Hippocampal formation (tissue), 2 donors: ENCODE data around the gene FTSJ3.
A peak's percentile ranks its signal among the peaks of the same experiment; 100 is the strongest.

Experiments used
- DNase-seq, 2 donors: peaks; one replicate each; lab custom pipeline; 2025; lab: John Stamatoyannopoulos, UW

Gene FTSJ3

DNA sequence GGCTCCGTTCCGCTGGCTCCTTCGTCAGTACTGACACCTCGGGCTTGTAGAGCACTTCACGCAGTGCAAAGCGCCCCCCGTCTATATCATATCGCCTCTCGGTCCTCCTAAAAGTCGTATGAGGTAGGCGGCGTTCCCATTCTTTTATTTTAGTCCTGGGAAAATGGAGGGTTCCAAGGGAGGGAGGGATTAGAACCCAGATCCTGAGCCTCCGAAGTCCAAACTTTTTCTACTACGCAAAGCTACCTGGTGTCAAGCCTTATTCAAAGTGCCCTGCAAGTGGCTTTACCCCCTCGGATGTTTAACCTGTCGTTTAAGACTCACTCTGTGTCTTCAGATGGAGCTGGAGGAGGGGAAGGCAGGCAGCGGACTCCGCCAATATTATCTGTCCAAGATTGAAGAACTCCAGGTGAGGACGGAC is 348 bp upstream of the FTSJ3 start:
- no peak for DNase-seq

DNA sequence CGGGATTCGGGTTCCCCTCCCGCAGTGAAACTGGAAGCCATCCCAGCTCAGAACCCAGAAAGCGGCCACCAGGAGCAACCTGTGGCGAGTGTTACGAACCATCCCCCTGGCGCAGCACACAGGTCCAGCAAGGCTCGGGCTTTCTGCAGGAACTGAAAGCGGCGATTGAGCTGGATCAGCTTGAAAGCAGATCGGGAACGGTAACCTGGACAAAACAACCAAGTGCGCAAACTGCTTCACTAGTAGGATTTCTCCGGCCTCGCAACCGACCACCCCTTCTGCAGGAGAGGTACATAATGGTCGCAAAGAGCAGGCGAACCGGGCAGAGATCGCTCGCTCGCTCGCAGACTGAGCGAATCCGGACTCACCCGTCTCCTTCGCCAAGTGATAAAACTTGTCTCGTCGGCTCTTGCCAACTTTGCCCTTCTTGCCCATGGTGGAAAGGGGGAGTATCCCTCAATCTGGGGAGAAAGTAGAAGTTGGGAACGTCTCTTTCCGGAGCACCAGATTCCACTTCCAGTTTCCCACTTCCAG is 928 bp downstream of the FTSJ3 start:
- DNase-seq = no peak

DNA sequence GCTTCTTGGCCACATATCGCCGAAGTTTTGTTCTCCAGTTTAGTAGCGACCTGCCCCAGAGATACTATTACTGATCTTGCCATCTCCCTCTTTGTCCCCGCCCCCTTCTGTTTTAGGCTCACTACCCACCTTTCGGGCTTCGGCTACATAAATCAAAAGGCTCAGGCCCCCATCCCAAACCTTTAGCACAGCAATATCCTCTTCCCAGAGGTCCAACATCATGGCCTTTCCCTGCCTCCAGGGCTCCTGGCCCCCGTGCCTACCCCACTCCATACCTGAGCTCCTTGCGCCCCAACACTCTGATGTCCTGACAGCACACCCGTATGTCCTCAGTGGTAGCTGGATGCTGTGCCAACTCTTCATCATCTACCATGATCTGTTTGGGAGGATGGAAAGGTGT is 3.1 kb downstream of the FTSJ3 start:
- DNase-seq = no peak

DNA sequence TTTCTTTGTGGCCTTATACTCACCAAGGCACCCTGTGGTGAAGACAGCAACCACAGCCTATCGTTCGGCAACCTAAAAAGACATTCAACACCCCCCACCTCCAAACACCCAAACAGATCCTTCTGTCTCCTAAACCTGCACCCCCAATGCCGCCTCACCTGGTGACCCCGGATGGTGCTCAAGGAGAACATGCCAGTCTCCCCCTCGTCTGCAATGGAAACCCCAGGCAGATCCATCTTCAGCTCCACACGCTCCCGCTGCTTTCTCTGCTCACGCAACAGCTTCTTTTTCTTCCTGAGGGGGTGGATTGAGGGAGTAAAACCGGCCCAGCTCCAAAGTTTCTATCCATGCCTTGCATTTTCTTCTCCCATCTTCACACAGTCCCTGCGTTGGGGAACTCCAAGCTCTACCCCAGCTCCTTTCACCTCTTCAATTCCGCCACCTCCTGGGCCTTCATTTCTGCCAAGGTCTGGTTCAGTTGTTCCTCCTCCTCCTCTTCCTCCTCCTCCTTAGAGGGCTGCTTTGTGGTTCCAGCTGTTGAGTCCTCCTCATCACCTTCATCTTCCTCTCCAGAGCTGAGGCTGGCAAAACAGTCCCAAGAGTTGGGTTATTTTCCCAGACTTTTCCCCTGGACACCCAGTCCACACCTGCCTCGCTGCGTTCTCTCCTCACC is 3.7 kb downstream of the FTSJ3 start:
- no peak for DNase-seq

DNA sequence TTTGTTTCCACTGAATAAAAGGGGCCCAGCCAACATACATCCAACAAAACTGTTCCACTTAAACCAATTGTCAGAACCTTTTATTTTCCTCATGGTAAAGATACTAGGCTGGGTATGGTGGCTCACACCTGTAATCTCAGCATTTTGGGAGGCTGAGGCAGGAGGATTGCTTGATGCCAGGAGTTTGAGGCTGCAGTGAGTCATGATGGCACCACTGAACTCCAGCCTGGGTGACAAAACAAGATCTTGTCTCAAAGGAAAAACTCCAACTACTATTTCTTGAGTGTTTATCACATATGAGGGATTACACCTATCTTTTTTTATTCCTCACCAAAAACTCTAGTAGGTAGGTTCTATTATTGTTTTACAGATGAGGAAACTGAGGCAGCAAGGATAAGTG is 4.9 kb downstream of the FTSJ3 start:
- no peak for DNase-seq

DNA sequence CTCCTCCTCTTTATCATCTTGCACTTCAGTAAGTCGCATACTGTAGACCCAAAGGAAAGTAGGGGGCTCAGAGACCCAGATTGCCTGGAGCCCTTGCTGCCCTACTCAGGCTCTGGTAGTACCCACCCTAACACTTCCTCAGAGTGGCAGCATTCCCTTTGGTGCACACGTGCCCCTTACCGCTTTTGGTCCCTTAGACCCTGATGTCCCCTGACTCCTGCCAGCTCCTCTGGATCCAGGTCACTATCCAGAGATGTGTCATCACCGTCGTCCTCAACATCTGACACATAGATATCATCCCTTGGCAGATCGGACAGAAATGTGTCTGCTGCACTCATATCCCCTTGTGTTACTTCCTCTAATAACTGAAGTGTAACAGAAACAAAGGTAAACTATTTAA is 5.7 kb downstream of the FTSJ3 start:
- no peak for DNase-seq

DNA sequence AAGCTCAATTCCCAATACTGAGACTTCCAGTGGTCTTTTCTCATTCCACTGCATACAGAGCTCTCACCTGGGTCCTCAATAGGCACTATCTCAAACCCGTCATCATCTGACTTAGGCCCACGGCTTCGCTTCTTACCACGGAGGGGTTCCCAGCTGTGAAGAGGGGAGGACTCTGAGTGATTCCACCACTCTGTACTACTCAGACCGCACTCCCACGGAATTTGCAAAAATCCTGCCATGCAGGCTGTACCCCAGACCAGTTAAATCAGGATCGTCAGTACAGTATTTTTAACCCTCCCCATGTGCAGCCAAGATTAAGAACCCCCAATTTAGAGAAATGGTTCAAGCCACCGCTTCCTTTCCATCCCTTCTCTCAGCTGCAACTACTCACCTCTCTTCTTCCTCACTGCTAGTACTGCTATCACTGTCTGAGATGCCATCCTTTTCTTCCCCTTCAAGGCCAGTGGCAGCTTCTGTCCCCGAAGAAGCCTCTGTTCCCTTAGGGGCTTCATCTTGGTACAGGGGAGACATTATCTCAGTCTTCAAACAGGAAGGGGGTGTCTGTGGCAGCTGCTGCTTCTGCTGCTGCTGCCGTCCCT is 6.4 kb downstream of the FTSJ3 start:
- no peak for DNase-seq

DNA sequence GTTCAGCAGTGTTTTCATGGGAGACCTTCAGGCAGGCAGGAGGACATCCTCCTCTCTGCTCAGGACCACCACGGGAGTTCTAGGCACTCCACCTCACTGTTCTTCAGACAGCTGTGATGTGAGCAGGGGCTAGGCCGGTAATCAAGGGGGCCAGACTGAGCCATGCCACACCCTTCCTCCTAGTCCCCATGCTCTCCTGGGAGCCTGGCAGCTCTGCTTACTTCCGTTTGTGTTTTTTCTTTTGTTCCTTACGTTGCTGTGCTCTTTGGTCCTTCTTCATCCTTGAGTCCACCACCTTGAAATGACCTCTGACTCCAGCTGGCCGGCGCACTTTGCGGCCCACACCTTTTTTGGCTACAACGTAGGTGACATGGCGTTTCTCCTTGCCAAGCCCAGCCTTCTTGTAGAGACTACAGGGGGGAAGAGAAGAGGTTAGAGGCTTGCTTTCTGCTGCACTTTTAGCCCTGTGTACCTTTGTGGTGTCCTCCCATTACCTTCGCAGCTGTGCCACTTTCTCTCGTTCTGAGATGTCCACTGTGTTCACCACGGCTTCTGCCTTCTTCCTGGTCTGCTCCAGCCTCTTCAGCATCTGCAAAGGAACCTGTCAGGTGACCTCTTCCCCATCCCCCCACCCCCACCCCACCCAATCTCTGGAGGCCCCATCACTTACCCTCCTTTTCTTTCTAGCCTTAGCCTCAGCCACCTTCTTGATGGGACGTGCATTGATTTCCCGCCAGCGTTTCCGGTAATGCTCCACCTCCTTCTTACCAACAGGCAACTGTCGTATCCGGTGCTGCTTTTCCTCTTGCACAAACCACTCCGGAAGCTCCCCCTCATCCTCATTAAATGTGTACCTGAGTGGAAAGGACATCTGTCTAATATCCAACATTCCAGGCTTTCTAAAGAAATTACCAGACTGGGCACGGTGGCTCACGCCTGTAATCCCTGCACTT is 7.6 kb downstream of the FTSJ3 start:
- no peak for DNase-seq

DNA sequence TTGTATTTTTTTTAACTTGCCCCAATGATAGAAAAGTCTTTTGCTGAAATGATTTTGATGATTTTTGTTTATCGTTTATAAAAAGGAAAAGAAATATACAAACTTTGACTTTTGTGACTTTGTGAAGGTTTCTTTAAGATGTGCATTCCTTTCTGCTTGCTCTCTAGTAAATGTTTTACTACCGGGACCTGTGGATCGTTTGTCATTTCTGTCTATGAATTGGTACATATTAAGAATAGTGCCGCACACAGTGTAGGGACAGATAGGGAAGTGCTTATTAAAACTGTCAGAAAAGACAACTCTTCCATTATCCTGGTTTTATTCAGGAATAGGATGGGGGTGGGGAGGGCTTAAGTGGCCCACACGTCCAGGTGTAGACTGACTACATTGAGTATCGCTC is 8.3 kb downstream of the FTSJ3 start:
- no peak for DNase-seq

DNA sequence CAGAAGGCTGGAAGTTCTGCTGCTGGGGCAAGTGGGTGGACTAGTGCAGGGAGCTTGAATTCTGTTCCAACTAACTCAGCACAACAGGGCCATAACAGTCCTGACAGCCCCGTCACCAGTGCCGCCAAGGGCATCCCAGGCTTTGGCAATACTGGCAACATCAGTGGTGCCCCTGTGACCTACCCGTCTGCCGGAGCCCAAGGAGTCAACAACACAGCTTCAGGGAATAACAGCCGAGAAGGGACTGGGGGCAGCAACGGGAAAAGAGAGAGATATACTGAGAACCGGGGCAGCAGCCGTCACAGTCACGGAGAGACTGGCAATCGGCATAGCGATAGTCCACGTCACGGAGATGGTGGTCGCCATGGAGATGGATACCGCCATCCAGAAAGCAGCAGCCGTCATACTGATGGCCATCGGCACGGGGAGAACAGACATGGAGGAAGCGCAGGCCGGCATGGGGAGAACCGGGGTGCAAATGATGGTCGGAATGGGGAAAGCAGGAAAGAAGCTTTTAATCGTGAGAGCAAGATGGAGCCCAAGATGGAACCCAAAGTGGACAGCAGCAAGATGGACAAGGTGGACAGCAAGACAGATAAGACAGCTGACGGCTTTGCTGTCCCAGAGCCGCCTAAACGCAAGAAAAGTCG is 9.6 kb downstream of the FTSJ3 start:
- no peak for DNase-seq

DNA sequence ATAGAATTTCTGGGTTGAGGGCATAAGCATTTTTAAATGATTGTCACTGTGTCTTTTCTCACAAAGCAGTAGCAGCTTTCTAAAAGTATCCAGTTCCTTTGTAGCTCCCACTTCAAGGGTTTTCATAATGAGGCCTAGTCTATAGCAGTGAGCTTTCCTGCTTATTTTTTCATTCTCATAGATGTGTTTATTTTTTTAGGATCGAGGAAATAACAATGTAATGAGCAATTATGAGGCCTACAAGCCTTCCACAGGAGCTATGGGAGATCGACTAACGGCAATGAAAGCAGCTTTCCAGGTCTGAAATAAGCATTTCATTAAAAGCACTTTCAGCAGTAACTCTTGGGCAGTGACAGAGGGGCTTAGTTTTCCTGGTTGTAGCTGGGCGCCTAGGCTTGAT is 10.8 kb downstream of the FTSJ3 start:
- no peak for DNase-seq

DNA sequence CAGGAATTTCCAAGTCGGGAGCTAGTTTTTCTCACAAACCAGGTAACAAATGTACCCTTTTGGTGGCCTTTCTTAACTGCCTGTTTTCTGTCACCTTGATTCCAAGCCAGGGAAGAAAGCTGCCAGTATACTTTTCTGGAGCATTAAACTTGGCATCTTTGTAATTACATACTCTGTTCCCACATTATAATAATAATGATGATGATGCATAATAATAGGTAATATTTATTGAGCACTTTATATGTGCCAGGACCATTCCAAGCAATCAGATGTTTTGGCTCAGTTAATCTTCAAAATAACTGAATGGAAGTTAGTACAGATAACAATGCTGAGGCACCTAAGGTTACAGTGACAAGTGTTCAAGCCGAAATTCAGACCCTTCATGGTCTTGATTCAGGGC is 11.3 kb downstream of the FTSJ3 start:
- DNase-seq = no peak

DNA sequence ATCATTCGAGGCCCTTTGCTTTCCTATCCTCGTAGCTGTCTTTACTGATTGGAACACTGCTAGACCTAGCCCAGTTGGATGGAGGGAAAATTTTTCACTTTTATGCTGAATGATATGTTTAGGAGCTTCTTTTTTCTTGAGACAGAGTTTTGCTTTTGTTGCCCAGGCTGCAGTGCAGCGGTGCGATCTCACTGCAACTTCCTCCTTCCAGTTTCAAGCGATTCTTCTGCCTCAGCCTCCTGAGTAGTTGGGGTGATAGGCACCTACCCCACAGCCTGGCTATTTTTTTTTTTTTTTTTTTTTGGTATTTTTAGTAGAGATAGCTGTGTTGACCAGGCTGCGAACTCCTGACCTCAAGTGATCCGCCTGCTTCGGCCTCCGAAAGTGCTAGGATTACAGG is 17.5 kb downstream of the FTSJ3 start:
- no peak for DNase-seq

DNA sequence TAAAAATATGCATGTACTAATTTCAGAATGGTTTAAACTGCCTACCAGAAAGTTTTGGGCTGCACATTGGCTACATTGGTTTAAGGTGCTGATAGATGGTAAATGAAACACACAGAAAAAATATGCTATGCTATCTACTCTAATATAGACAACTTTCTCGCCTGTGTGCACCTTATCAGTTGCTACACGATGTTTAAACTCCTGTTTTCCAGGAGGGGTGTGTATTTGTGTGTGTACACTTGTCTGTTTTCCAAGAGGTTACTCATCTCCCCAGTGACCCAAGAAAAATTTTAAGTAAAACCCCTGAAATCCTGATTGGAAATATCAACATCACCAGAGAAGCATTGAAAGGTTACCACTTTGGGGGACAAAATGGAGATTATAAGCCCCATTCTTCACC is 21.9 kb downstream of the FTSJ3 start:
- no peak for DNase-seq

DNA sequence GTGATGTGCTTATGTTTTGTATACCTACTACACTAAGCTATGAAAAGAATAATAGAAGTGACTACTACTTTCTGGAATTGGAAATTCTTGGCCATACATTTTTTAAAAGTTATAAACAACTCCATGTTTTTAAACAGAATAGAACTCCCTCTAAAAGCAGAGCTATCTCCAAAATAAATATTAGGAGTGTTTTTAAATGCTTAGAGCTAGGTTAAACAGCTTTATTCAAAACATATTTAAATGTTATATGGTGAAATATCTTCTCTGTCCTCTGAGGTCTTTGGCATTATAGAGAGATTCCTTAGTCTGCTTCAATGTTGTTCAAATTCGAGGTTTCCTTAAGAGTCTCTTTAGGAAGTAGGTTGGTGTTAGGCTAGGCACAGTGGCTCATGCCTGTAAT is 23.1 kb downstream of the FTSJ3 start:
- no peak for DNase-seq

DNA sequence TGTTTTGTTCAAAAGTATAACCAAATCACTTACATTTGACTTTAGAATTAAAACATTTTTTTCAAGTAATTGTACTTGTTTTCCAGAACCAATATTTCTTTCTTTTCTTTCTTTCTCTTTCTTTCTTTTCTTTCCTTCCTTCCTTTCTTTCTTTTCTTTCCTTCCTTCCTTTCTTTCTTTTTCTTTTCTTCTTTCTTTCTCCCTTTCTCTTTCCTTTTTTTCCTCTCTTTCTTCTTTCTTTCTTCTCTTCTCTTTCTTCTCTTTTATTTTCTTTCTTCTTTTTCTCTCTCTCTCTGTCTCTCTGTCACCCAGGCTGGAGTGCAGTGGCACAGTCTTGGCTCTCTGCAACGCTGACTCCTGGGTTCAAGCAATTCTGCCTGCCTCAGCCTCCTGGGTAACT is 26.7 kb downstream of the FTSJ3 start:
- DNase-seq = no peak

DNA sequence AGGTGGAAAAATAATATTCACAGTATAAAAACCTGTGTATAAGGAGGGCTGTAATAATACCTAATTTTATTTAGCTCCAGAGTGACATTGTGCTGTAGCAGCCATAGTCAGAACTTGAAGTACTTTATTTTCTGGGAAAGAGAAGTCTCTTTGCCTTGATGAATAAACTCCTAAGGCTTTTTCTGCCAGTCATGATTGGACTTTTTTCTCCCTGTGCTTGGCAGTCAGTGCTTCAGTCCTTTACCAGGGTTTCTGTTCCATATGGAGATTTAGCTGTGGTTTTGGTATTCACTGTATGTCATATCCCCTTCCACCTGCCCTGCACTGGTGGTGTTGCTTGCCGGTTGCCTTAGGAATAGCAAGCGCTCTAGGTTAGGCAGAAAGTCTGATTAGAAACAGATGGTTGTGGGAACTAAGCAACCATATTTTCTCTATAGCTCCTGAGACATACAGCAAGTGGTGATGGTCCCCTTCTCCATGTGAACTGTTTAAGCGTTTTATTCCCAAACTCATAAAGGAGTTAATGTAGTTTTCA is 28.8 kb downstream of the FTSJ3 start:
- peak in 1 of 2 donors; percentile 1 for DNase-seq

DNA sequence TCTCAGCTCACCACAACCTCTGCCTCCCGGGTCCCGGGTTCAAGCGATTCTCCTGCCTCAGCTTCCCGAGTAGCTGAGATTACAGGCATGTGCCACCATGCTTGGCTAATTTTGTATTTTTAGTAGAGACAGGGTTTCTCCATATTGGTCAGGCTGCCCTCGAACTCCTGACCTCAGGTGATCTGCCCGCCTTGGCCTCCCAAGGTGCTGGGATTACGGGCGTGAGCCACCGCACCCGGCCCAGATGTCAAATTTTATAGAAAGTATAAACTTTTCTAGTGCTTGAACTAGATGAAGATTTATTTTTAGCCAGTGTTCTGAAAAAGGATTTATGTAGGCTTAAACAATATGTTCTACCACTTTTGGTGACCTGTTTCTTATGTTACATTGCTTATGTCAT is 31.1 kb downstream of the FTSJ3 start:
- DNase-seq = peak in 1 of 2 donors; percentile 10

DNA sequence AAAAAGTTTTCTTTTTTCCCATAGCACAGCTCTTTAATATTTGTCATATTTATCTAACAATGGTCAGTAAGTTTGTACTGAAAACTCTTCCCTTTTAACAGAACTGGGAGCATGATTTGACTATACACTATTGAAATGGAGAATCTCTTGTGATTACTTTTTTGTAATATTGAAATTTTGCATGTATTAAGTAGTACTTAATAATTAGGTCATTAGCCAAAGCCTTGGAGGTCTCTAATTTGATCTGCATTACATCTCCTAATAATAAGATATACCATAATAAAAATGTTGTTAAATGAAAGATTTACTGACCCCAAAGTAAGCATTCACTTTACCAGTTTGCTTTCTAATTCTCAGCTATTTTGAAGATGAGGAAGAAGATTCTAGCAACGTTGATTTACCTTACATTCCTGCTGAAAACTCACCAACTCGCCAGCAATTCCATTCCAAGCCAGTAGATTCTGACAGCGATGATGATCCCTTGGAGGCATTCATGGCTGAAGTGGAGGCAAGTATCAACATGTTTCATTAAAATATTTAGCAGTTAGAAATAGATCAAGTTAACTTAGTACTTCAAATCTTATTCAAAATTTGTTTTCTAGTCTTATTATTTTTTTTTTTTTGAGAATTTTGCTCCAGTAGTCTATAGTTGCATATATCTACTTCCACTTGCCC is 35.3 kb downstream of the FTSJ3 start:
- no peak for DNase-seq

DNA sequence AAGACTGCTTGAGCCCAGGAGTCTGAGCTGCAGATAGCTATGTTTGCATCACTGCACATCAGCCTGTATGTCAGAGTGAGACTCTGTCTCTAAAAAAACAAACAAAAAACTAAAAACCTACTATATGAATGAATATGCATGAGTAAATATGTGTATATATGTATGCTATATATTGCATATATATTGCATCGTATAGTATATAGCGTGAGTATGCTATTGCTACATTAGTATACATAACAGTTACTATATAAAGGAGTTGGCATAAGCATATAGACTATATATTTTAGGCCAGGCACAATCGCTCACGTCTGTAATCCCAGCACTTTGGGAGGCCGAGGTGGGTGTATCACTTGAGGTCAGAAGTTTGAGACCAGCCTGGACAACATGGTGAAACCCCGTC is 37.4 kb downstream of the FTSJ3 start:
- no peak for DNase-seq

DNA sequence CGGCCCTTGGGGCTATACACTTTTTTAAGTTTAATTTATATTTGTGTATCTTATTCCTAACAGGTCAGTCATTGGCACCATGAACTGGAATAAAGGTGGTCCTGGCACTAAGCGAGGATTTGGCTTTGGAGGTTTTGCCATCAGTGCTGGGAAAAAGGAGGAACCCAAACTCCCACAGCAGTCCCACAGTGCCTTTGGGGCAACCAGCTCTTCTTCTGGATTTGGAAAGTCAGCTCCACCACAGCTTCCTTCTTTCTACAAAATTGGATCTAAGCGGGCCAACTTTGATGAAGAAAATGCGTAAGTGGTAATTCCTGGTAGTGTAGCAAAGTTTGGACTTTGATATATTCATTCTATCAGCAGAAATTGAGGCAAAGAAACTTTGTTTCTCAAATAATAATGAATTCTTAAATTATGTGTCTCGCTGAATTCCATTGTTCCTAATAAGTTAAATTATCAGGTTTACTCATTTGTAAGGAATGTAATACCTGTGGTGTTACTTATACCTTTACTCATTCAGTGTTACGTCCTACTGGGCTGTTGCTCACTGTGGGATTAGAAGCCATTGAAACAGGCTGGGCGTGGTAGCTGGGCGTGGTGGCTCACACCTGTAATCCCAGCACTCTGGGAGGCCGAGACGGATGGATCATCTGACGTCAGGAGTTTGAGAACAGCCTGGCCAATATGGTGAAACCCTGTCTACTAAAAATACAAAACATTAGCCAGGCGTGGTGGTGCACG is 40.3 kb downstream of the FTSJ3 start:
- DNase-seq = no peak
